Adrenal gland (tissue), 5 donors: Measurements from ENCODE around the gene SLC16A10.
"Not testable (repeated sequence)": the region's sequence is repeated elsewhere in the genome, so short reads cannot be mapped to it uniquely, and the experiment has no call there.

Experiments
- CTCF ChIP-seq, 6 experiments: fragments of 450-650 bp in 4 of 6; fragments of 200-600 bp in 2 of 6; sonication (generic) in 1 of 6; IDR thresholded peaks; 1 replicate in 5 of 6; 2 replicates in 1 of 6; pipeline versions ENCODE4 v1.5.1 to v1.8.0; 2016 to 2021; ENCODE audit warnings: antibody characterized with exemption in 6 of 6, mild to moderate bottlenecking in 2 of 6, moderate library complexity in 1 of 6
- POLR2A ChIP-seq, 2 donors: fragments of 450-650 bp; IDR thresholded peaks; one replicate each; pipeline ENCODE4 v1.6.1; 2017; ENCODE audit warnings: antibody characterized with exemption in 2 of 2, mild to moderate bottlenecking in 2 of 2, moderate library complexity in 1 of 2
- donor health status: DM: no; HTN: no; CAD: no.

DNA sequence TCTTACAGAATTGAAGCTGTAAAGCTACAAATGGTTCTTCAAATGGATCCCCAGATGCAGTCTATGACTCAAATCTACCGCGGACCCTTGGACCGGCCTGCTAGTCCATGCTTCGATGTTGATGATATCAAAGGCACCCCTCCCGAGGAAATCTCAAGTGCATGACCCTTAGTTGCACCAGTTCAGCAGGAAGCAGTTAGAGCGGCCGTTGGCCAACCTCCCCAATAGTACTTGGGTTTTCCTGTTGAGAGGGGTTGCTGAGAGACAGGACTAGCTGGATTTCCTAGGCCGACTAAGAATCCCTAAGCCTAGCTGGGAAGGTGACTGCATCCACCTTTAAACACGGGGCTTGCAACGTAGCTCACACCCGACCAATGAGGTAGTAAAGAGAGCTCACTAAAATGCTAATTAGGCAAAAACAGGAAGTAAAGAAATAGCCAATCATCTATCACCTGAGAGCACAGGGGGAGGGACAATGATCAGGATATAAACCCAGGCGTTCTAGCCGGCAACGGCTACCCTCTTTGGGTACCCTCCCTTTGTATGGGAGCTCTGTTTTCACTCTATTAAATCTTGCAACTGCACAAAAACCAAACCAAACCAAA is 50.3 kb downstream of the SLC16A10 start:
- TF ChIP-seq CTCF, POLR2A (IDR thresholded peaks at IDR 0.05): not testable (repeated sequence)
